ENCODE measurements around the gene CD276.
"Not testable (repeated sequence)": the region's sequence is repeated elsewhere in the genome, so short reads cannot be mapped to it uniquely, and the experiment has no call there.

The CD276 gene

DNA sequence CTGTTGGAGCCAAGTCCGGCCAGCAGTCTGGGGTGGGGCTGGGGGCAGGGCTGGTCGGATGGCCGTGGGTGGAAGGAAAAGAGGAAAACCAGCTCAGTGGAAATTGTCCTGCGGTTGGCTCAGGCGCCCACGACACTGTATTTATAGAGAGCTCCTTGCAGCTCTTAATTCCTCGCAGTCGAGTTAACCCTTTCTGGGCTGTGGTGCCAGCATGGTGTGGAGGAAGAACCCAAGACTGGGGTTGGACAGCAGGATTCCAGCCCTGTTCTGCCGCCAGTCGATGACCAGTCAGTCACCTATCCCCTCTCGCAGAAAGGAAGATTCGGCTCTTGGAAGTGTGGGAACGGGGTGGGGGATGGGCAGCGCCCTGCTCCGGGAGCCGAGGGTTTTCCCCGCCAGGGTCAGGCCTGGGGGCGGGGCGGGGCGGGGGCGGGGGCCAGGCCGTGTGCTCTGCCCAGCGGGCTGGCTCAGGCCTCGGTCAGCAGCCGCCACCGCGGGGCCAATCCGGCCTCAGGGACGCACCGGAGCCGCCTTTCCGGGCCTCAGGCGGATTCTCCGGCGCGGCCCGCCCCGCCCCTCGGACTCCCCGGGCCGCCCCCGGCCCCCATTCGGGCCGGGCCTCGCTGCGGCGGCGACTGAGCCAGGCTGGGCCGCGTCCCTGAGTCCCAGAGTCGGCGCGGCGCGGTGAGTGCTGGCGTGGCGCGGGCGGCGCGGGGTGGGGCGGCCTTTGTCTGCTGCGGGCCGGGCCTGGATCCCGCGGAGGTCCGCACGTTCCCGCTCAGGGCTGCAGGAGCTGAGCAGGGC lies at the start of gene CD276:
CD276 (plus strand) TSS at position 607 of the 804 bp plus-strand sequence. CDS start 15,257 bp downstream, outside the sequence.
- DNase-seq (ENCODE audit: low spot score): no peak

GRCh38 chr15:73637527-73637926 lies 46.7 kb upstream of the CD276 start:
- no peak for DNase-seq (ENCODE audit: low spot score)

- not testable (repeated sequence) for DNase-seq (ENCODE audit: low spot score)
Measured at GRCh38 chr15:73639464-73639863, 44.7 kb upstream of the CD276 start.

DNA sequence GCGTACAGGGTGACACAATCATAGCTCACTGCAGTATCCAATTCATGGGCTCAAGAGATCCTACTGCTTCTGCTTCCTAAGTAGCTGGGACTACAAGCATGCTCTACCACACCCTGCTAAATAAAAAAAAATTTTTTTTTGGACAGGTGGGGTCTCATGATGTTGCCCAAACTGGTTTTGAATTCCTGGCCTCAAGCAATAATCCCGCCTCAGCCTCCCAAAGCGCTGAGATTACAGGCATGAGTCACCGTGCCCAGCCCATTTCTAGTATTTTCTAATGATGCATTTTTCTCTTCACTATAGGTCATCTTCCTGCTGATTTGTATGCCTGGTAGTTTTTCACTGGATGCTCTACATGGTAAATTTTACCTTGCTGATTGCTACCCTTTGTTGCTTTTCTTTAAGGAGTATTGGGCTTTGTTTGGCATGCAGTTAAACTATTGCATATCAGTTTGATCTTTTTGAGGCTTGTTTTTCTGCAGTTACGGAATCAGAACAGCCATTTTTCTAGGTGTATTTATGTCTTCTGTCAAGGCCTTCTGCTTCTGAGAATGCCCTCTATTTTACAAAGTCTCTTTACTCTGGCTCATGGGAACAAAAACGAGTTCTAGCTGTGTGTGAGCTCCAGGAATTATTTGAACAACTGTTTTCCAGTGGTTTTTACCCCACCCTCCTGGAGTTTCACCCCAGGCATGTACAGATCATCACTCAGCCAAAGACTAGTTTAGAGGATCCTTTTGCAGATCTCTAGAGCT lies 36.7 kb upstream of the CD276 start:
- no peak for DNase-seq (ENCODE audit: low spot score)

GRCh38 chr15:73648014-73648295 lies 36.2 kb upstream of the CD276 start:
- DNase-seq (ENCODE audit: low spot score): no peak

GRCh38 chr15:73650416-73651126 lies 33.6 kb upstream of the CD276 start:
- DNase-seq (ENCODE audit: low spot score): no peak

- no peak for DNase-seq (ENCODE audit: low spot score)
Measured at GRCh38 chr15:73654659-73655058, 29.5 kb upstream of the CD276 start.

DNA sequence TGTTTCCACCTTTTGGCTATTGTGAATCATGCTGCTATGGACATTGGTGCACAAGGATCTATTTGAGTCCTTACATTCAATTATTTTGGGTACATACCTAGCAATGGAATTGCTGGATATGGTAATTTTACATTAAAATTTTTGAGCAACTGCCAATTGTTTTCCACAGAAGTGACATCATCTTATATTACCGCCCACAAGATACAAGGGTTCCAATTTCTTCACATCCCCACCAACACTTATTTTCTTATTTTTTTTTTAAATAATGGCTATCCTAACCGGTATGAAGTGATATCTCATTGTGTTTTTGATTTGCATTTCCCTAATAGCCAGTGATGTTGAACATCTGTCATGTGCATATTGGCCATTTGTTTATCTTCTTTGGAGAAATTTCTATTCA lies 28.5 kb upstream of the CD276 start:
- no peak for DNase-seq (ENCODE audit: low spot score)

GRCh38 chr15:73658645-73659044 lies 25.5 kb upstream of the CD276 start:
- DNase-seq (ENCODE audit: low spot score): no peak

GRCh38 chr15:73660455-73660854 lies 23.7 kb upstream of the CD276 start:
- DNase-seq (ENCODE audit: low spot score): no peak

- DNase-seq (ENCODE audit: low spot score): no peak
Measured at GRCh38 chr15:73674587-73674986, 9.6 kb upstream of the CD276 start.

DNA sequence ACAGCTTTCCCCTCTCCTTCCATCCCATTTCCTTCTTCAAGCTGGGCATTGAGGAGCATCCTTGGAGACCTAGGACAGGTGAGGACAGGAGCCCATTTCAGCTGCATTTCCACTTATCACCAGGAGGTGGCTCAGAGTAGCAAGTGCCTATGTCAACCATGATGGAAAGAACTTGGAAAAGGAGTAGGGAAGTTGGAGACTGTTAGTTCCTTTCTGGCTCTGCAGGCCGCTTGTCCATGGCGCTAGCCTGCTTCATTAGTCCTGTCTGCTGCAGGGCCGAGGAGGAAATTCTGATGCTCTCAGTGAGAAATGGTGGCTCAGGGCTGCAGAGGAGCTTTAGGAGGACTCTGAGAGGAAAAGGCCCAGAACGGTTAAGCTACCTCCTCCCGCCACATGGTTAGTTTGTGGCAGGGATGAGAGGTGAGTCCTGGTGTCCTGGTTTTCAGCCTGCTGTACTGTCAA lies 7.0 kb upstream of the CD276 start:
- DNase-seq (ENCODE audit: low spot score): peak; percentile 59

DNA sequence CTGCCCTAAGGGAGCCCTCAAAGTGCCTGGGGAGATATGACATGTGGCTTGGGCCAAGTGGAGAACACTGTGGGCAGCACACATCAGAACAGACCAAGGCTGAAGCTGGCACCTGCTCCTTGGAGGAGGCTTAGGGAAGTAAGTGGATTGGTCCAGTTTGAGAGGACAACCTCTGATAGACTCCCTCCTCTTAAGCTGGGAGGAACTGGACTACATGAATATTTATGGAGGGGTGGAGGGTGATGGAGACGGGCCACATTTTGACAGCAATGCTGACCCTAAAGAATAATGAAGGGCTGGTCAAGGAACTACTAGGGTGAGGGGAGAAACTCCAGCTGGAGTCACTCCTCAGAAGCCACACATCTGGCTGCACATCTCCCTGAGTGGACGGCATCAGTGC lies 6.5 kb upstream of the CD276 start:
- no peak for DNase-seq (ENCODE audit: low spot score)

DNA sequence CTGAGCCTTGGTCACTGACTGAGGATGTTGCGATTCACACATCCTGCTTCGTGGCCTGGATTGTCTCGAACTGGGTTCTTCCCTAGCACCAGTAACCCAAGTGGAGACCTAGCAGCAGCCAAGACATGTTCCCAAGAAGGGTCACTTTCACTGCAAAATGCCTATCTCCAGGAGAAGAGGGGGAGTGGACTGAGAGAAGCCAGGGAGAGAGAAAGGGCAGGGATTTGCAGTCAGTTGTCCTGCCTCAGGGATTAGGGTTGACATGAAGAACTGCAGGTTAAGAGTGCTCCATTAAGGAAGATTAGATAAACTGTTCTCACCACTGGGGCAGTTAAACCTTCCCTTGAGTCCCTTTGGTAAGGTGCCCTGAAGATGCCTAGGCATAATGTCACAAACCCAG lies 5.7 kb upstream of the CD276 start:
- DNase-seq (ENCODE audit: low spot score): no peak

GRCh38 chr15:73679180-73679579 lies 5.0 kb upstream of the CD276 start:
- no peak for DNase-seq (ENCODE audit: low spot score)

DNA sequence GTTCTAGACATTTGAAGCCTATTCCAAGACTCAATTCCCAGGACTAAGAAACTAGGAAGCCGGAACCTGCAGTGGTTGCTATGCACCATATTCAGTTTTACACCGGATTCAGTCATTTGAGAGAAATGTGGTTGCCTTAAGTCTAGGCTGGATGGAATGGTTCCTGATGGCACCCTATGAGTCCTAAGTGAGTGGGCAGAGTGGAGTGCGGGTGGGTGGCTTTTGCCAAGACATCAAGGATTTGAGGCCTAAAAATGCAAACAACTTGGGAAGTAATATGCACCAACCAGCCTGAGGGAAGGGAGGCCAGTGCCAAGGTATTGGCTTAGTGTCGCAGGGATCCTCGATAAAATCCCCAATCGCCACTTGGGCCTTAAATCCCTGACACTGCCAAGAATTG lies 4.2 kb upstream of the CD276 start:
- no peak for DNase-seq (ENCODE audit: low spot score)

DNA sequence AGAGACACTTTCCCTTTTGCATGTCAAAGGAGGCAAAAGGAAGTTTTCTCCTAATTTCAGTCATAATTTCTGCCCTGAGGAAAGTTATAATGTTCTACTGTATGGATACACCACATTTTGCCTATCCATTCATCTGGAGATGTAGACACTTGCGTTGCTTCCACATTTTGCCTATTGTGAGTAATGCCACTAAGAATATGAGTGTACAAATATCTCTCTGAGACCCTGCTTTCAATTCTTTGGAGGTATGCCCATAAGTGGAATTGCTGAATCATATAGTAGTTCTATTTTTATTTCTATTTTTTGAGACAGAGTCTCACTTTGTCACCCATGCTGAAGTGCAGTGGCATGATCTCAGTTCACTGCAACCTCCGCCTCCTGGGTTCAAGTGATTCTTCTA lies 3.6 kb upstream of the CD276 start:
- DNase-seq (ENCODE audit: low spot score): no peak

DNA sequence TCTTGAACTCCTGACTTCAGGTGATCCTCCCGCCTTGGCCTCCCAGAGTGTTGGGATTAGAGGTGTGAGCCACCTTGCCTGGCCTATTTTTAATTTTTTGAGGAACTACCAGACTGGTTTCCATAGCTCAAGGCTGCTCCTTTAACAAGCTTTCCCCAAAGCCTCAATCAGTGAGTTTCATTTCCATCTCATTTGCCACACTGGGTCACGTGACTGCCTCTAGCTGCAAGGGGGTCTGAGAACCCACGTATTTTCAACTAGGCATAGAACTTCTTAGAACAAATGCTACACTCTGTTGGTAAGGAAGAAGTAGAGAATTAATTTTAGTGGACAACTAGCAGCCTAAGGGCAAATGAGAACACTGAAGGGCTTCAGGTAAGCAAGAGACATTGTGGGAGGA lies 3.1 kb upstream of the CD276 start:
- no peak for DNase-seq (ENCODE audit: low spot score)

- no peak for DNase-seq (ENCODE audit: low spot score)
Measured at GRCh38 chr15:73681856-73682599, 2.2 kb upstream of the CD276 start.

GRCh38 chr15:73682600-73683090 lies 1.5 kb upstream of the CD276 start:
- no peak for DNase-seq (ENCODE audit: low spot score)

- DNase-seq (ENCODE audit: low spot score): no peak
Measured at GRCh38 chr15:73683257-73683776, 866 bp upstream of the CD276 start.
